GM12875 (cell line): Measurements from ENCODE around the gene PDGFB.

Source experiments
- H3K4me3 ChIP-seq: one replicate; pipeline ENCODE4 v1.5.1; 2011; ENCODE audit warnings: low read depth, low read length, control low read depth
- CTCF ChIP-seq: IDR thresholded peaks from 2 replicates; pipeline ENCODE4 v1.5.1; 2011; ENCODE audit warnings: low read depth, mild to moderate bottlenecking, control low read depth, inconsistent platforms, low read length, moderate library complexity, borderline replicate concordance; ENCODE audit not compliant: insufficient read depth

PDGFB gene

DNA sequence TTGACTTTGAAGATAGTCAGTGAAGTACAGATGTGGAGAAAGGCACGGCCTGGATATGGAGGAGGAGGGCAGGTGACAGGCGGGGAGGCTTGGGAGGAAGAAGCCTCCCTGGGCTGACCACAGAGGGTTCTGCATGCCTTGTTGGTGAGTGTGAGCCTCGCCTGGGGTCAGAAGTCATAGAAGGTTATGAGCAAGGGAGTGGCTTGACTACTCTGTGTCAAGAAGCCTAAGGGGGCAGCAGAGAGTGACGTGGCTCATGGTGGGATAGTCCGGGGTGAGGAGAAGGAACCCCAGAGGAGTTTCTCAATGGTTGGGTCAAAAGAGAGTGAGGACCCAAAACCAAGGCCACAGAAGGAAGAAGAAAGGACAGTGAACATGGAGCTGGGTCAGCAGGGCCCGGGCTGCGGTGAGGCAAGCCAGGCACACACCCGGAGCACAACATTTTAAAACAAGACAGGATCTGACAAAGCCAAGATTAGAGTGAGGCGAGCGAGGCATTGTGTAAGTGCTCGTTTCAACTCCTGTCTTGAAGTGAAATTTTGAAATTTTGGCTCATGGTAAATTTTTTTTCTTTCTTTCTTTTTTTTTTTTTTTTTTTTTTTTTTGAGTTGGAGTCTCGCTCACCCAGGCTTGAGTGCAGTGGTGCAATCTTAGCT, 31.9 kb downstream of the PDGFB start:
- no peak overlapping the region for H3K4me3 ChIP-seq
- no peak for TF ChIP-seq CTCF

DNA sequence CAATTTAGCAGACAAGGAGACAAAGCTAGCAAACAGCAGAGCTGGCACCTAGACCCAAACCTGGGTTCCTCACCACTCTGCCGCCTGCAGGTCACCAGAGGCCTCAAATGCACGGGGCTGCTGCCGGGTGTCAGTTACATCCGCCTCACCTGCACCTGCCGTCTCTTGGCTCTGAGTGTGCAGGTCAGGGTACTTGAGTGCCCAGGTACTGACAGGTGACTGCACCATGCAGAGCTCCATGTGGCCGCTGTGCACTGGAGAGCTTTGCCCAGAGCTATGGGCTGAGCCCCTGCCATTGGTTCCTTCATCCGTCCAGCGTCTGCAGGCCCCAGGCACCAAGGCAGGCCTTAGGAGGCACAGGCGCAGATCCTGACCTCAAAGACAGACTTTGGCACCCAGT, 35.0 kb downstream of the PDGFB start:
- TF ChIP-seq CTCF, result no peak
- H3K4me3 ChIP-seq, result no peak overlapping the region

DNA sequence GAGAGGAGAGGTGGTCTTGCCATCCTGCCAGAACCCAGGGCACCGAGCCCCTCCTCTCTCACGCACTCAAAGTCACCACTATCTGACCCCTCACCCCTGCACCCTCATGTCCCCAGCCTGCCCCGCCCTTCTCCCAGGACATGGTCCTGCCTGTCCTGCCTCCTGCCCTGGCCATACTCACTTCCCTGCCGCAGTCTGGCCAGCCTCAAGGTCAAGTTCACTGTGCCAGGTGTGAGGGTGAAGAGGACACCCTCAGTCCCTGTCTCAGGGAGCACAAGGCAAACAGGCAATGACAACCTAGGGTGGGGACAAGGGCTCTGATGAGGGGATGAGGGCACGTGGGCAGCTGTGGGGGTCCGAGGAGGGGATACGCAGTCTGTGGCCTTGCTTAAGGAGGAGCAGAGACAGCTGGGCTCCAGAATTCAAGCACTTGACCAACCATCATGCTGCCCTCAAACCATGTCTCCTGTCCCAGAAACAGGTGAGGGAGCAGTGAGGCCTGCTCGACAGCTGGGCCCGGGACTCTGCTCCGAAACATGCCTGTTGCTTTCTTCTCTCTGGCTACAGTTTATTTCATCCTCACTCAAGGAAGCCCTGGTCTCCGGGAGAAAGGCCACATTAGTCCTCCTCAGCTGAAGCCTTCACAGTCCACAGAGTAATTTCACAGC, 36.6 kb downstream of the PDGFB start:
- TF ChIP-seq CTCF, result no peak
- no peak overlapping the region for H3K4me3 ChIP-seq

- H3K4me3 ChIP-seq, result no peak overlapping the region
- TF ChIP-seq CTCF, result no peak
Measured at GRCh38 chr22:39207141-39208012, 37.4 kb downstream of the PDGFB start.

DNA sequence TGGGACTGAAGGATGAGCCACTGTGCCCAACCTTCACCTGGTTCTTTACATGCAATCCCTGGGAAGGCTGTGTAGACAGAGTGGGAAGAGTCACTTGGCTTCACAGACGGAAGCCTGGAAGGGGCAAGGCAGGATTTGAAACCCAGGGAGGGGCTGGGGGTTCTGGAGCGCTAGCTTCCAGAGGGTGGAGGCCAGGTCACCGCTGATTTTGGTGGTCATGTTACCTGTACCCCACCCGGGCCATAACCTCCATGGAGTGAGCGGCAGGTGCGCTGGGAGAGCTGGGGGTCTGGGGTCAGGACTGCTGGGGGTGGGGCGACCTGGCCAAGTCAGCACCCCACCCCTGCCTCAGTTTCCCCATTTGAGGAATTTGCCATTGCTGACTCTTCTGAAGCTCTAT, 38.3 kb downstream of the PDGFB start:
- H3K4me3 ChIP-seq, result no peak overlapping the region
- no peak for TF ChIP-seq CTCF

GRCh38 chr22:39205344-39206021, 39.3 kb downstream of the PDGFB start:
- H3K4me3 ChIP-seq, result no peak overlapping the region
- no peak for TF ChIP-seq CTCF
